Loucy (cell line): Measurements from ENCODE around the gene GPR61.

ENCODE experiments used
- H2AFZ ChIP-seq: fragments of 200-600 bp; sonication (generic); 2 replicates; pipeline ENCODE4 v1.6.0; 2016; ENCODE audit warnings: antibody characterized with exemption, mild to moderate bottlenecking, low read length, moderate library complexity
- H3F3A ChIP-seq: fragments of 200-600 bp; 2 replicates; pipeline ENCODE4 v1.6.0; 2016; ENCODE audit warnings: antibody characterized with exemption, low read depth, mild to moderate bottlenecking
- H3K27me3 ChIP-seq: fragments of 200-600 bp; sonication (generic); 2 replicates; pipeline ENCODE4 v1.6.1; 2014; ENCODE audit warnings: low read length, mild to moderate bottlenecking; ENCODE audit not compliant: insufficient read depth, poor library complexity, severe bottlenecking
- H3K36me3 ChIP-seq: fragments of 200-600 bp; sonication (generic); 2 replicates; pipeline ENCODE4 v1.6.1; 2016; ENCODE audit warnings: low read length; ENCODE audit not compliant: insufficient read depth
- H3K4me1 ChIP-seq: fragments of 200-600 bp; sonication (generic); 2 replicates; pipeline ENCODE4 v1.5.1; 2014; ENCODE audit warnings: low read length, mild to moderate bottlenecking; ENCODE audit not compliant: insufficient read depth, poor library complexity, severe bottlenecking
- H3K4me2 ChIP-seq: fragments of 200-600 bp; sonication (generic); 2 replicates; pipeline ENCODE4 v1.6.0; 2014; ENCODE audit warnings: antibody characterized with exemption, low read length, low read depth, mild to moderate bottlenecking; ENCODE audit not compliant: poor library complexity, severe bottlenecking
- H3K4me3 ChIP-seq: fragments of 200-600 bp; sonication (generic); 2 replicates; pipeline ENCODE4 v1.5.1; 2014; ENCODE audit warnings: low read length, mild to moderate bottlenecking, mixed read lengths; ENCODE audit not compliant: poor library complexity, severe bottlenecking
- H3K79me2 ChIP-seq: fragments of 200-600 bp; sonication (generic); 2 replicates; pipeline ENCODE4 v1.6.1; 2014; ENCODE audit warnings: low read length; ENCODE audit not compliant: insufficient read depth
- H3K9ac ChIP-seq: fragments of 200-600 bp; sonication (generic); 2 replicates; pipeline ENCODE4 v1.6.0; 2014; ENCODE audit warnings: mild to moderate bottlenecking, low read depth, low read length, moderate library complexity; ENCODE audit not compliant: poor library complexity, severe bottlenecking
- H3K9me2 ChIP-seq: fragments of 200-600 bp; sonication (generic); replicated peaks from 2 replicates; pipeline ENCODE4 v1.6.1; 2016; ENCODE audit warnings: low read depth, low read length, mixed read lengths
- H3K9me3 ChIP-seq: fragments of 200-600 bp; sonication (generic); 2 replicates; pipeline ENCODE4 v1.6.1; 2014; ENCODE audit warnings: mild to moderate bottlenecking, antibody characterized with exemption, low read length, low read depth; ENCODE audit not compliant: insufficient read depth
- H4K20me1 ChIP-seq: fragments of 200-600 bp; sonication (generic); 2 replicates; pipeline ENCODE4 v1.6.0; 2014; ENCODE audit warnings: antibody characterized with exemption, low read length, mild to moderate bottlenecking; ENCODE audit not compliant: insufficient read depth, poor library complexity, severe bottlenecking
- CTCF ChIP-seq: fragments of 200-600 bp; sonication (generic); conservative IDR thresholded peaks from 2 replicates; pipeline ENCODE4 v1.5.1; 2014; ENCODE audit warnings: mild to moderate bottlenecking, antibody characterized with exemption, low read length
- EZH2phosphoT487 ChIP-seq: fragments of 200-600 bp; IDR thresholded peaks from 2 replicates; pipeline ENCODE4 v1.6.1; 2018; ENCODE audit warnings: antibody characterized with exemption, mild to moderate bottlenecking, moderate library complexity, borderline replicate concordance

Gene GPR61

GRCh38 chr1:109584766-109585165 lies 45.1 kb downstream of the GPR61 start:
- no peaks in the 10 kb centered on the region for H3K4me1 ChIP-seq
- no peaks in the 10 kb centered on the region for H3F3A ChIP-seq
- no peaks in the 10 kb centered on the region for H3K79me2 ChIP-seq
- H4K20me1 ChIP-seq, result no peaks in the 10 kb centered on the region
- H3K36me3 ChIP-seq, result peaks cover 91% of the 10 kb centered on the region
- no peak overlapping the region for H3K9ac ChIP-seq
- TF ChIP-seq EZH2phosphoT487 (no peak), CTCF (no peak)
- H3K4me2 ChIP-seq, result no peak overlapping the region
- H3K4me3 ChIP-seq, result no peak overlapping the region
- no peaks in the 10 kb centered on the region for H3K9me3 ChIP-seq
- H3K27me3 ChIP-seq, result no peaks in the 10 kb centered on the region
- no peak overlapping the region for H2AFZ ChIP-seq
- H3K9me2 ChIP-seq, result no peaks in the 10 kb centered on the region

GRCh38 chr1:109586055-109586454 lies 46.4 kb downstream of the GPR61 start:
- no peaks in the 10 kb centered on the region for H3F3A ChIP-seq
- H3K9ac ChIP-seq, result no peak overlapping the region
- no peaks in the 10 kb centered on the region for H3K79me2 ChIP-seq
- H3K4me1 ChIP-seq, result no peaks in the 10 kb centered on the region
- no peaks in the 10 kb centered on the region for H3K27me3 ChIP-seq
- no peaks in the 10 kb centered on the region for H3K9me3 ChIP-seq
- H3K9me2 ChIP-seq, result no peaks in the 10 kb centered on the region
- H4K20me1 ChIP-seq, result no peaks in the 10 kb centered on the region
- TF ChIP-seq EZH2phosphoT487 (no peak), CTCF (no peak)
- no peak overlapping the region for H3K4me2 ChIP-seq
- no peak overlapping the region for H3K4me3 ChIP-seq
- peaks cover 92% of the 10 kb centered on the region for H3K36me3 ChIP-seq
- H2AFZ ChIP-seq, result no peak overlapping the region

GRCh38 chr1:109589177-109589576 lies 49.5 kb downstream of the GPR61 start:
- no peak overlapping the region for H2AFZ ChIP-seq
- no peaks in the 10 kb centered on the region for H4K20me1 ChIP-seq
- no peaks in the 10 kb centered on the region for H3K9me2 ChIP-seq
- H3K36me3 ChIP-seq, result peaks cover 98% of the 10 kb centered on the region
- TF ChIP-seq EZH2phosphoT487 (no peak), CTCF (no peak)
- no peaks in the 10 kb centered on the region for H3K79me2 ChIP-seq
- no peaks in the 10 kb centered on the region for H3F3A ChIP-seq
- no peak overlapping the region for H3K4me3 ChIP-seq
- H3K4me2 ChIP-seq, result no peak overlapping the region
- no peak overlapping the region for H3K9ac ChIP-seq
- H3K27me3 ChIP-seq, result no peaks in the 10 kb centered on the region
- no peaks in the 10 kb centered on the region for H3K4me1 ChIP-seq
- no peaks in the 10 kb centered on the region for H3K9me3 ChIP-seq
